Suprapubic skin (tissue), 3 donors: ENCODE data around the gene PHLDB3.

Experiments used
- EP300 ChIP-seq: sonication (generic); formaldehyde crosslinking; IDR thresholded peaks from one replicate; pipeline ENCODE4 v1.6.1; 2017; ENCODE audit warnings: antibody characterized with exemption
- POLR2A ChIP-seq, 2 donors: fragments of 450-650 bp; IDR thresholded peaks; one replicate each; pipeline ENCODE4 v1.6.1; 2017; ENCODE audit warnings: antibody characterized with exemption in 2 of 2, mild to moderate bottlenecking in 2 of 2, moderate library complexity in 2 of 2
- TF ChIP-seq, protein P1 (sequence below), 2 donors: fragments of 200-600 bp in 1 of 2; fragments of 450-650 bp in 1 of 2; sonication (generic) in 1 of 2; IDR thresholded peaks; one replicate each; pipeline ENCODE4 v1.5.1; 2016 to 2019; ENCODE audit warnings: antibody characterized with exemption in 2 of 2, mild to moderate bottlenecking in 1 of 2, moderate library complexity in 1 of 2

DNA sequence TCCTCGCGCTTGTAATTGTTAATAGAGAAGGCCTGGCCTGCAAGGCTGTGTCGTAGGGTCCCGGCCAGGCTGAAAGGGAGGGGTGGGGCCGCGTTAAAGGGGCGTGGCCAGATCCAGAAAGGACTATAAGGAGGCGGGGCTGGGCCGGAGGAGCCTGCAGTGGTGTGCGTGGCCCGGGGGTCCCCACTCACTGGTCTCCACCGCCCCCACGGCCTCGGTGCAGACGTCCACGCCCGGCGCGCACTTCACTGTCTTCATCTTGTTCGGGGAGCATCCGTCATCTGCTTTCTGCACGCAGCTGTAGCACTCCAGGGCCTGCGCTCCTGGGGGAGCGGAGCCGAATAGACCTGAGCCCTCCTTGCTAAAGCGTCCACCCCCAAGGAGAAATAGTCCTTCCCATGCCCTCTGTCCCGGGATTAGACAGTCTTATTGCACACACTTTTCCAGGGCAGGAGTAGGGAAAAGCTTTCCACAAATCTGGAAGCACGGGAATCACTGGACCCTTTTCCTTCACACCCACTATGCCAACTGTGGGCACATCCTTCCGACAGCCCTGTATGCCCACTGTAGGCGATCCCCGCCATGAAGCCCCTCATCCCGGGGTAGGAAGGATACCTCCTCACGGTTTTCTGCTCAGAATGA is 40.3 kb downstream of the PHLDB3 start:
- TF ChIP-seq, protein P1, sequence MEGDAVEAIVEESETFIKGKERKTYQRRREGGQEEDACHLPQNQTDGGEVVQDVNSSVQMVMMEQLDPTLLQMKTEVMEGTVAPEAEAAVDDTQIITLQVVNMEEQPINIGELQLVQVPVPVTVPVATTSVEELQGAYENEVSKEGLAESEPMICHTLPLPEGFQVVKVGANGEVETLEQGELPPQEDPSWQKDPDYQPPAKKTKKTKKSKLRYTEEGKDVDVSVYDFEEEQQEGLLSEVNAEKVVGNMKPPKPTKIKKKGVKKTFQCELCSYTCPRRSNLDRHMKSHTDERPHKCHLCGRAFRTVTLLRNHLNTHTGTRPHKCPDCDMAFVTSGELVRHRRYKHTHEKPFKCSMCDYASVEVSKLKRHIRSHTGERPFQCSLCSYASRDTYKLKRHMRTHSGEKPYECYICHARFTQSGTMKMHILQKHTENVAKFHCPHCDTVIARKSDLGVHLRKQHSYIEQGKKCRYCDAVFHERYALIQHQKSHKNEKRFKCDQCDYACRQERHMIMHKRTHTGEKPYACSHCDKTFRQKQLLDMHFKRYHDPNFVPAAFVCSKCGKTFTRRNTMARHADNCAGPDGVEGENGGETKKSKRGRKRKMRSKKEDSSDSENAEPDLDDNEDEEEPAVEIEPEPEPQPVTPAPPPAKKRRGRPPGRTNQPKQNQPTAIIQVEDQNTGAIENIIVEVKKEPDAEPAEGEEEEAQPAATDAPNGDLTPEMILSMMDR (IDR thresholded peaks at IDR 0.05), result no peak
- no peak for TF ChIP-seq POLR2A (IDR thresholded peaks at IDR 0.05)
- TF ChIP-seq EP300, result no peak
